Nephron (organoid): ENCODE measurements around the gene ASPHD1.

Source experiments
- H3K27ac Mint-ChIP-seq, 3 experiments: 2 replicates each; pipeline ENCODE4 v1.8.0; 2020; ENCODE audit warnings: mixed read lengths in 3 of 3, mild to moderate bottlenecking in 2 of 3, moderate library complexity in 1 of 3
- H3K27me3 Mint-ChIP-seq: 2 replicates; pipeline ENCODE4 v1.8.0; 2021; ENCODE audit warnings: low read depth, mild to moderate bottlenecking, moderate library complexity, mixed read lengths
- H3K36me3 Mint-ChIP-seq: 2 replicates; pipeline ENCODE4 v1.8.0; 2020; ENCODE audit warnings: low read depth, mixed read lengths
- H3K4me1 Mint-ChIP-seq: 2 replicates; pipeline ENCODE4 v1.8.0; 2020; ENCODE audit warnings: mixed read lengths
- H3K4me3 Mint-ChIP-seq, 3 experiments: 2 replicates each; pipeline ENCODE4 v1.8.0; 2020; ENCODE audit warnings: mild to moderate bottlenecking in 3 of 3, mixed read lengths in 3 of 3, moderate library complexity in 2 of 3
- H3K9me3 Mint-ChIP-seq: 2 replicates; pipeline ENCODE4 v1.8.0; 2020; ENCODE audit warnings: mixed read lengths
- CTCF ChIP-seq, 3 experiments: fragments of 200-600 bp; sonication (generic); IDR thresholded peaks; one replicate each; pipeline ENCODE4 v1.5.0; 2021; ENCODE audit warnings: antibody characterized with exemption in 3 of 3; ENCODE audit not compliant: unreplicated experiment in 3 of 3

ASPHD1 gene

GRCh38 chr16:29896841-29897240 lies 3.4 kb upstream of the ASPHD1 start:
- no peaks in the 10 kb centered on the region for H3K36me3 Mint-ChIP-seq
- H3K9me3 Mint-ChIP-seq = no peaks in the 10 kb centered on the region
- H3K27ac Mint-ChIP-seq = no peak overlapping the region
- no peak for TF ChIP-seq CTCF (IDR thresholded peaks at IDR 0.05; ENCODE audit: unreplicated experiment in 3 of 3)
- peaks cover 8% of the 10 kb centered on the region for H3K4me1 Mint-ChIP-seq
- peaks cover 33% of the 10 kb centered on the region for H3K27me3 Mint-ChIP-seq
- no peak overlapping the region for H3K4me3 Mint-ChIP-seq

GRCh38 chr16:29897333-29897732 lies 3.0 kb upstream of the ASPHD1 start:
- no peak overlapping the region for H3K4me3 Mint-ChIP-seq
- H3K36me3 Mint-ChIP-seq = no peaks in the 10 kb centered on the region
- H3K4me1 Mint-ChIP-seq = peaks cover 8% of the 10 kb centered on the region
- H3K27ac Mint-ChIP-seq = no peak overlapping the region
- no peak for TF ChIP-seq CTCF (IDR thresholded peaks at IDR 0.05; ENCODE audit: unreplicated experiment in 3 of 3)
- H3K9me3 Mint-ChIP-seq = no peaks in the 10 kb centered on the region
- peaks cover 38% of the 10 kb centered on the region for H3K27me3 Mint-ChIP-seq

- peaks cover 40% of the 10 kb centered on the region for H3K27me3 Mint-ChIP-seq
- no peak for TF ChIP-seq CTCF (IDR thresholded peaks at IDR 0.05; ENCODE audit: unreplicated experiment in 3 of 3)
- H3K4me3 Mint-ChIP-seq = peak overlapping the region; percentile 81 to 85 (median 85)
- H3K27ac Mint-ChIP-seq = no peak overlapping the region
- peaks cover 8% of the 10 kb centered on the region for H3K4me1 Mint-ChIP-seq
- no peaks in the 10 kb centered on the region for H3K9me3 Mint-ChIP-seq
- no peaks in the 10 kb centered on the region for H3K36me3 Mint-ChIP-seq
Measured at GRCh38 chr16:29898135-29898803, 2.0 kb upstream of the ASPHD1 start.

- Mint-ChIP-seq H3K27me3 (peaks cover 40% of the 10 kb centered on the region), H3K36me3 (no peaks in the 10 kb centered on the region), H3K9me3 (no peaks in the 10 kb centered on the region), H3K4me1 (peaks cover 8% of the 10 kb centered on the region), H3K27ac (no peak overlapping the region), H3K4me3 (peak overlapping the region; percentile 81 to 85 (median 85))
- no peak for TF ChIP-seq CTCF (IDR thresholded peaks at IDR 0.05; ENCODE audit: unreplicated experiment in 3 of 3)
Measured at GRCh38 chr16:29898804-29899515, 1.3 kb upstream of the ASPHD1 start.

- H3K4me1 Mint-ChIP-seq = peaks cover 8% of the 10 kb centered on the region
- H3K27ac Mint-ChIP-seq = no peak within 1 kb of the TSS
- H3K36me3 Mint-ChIP-seq = no peaks in the 10 kb centered on the region
- H3K9me3 Mint-ChIP-seq = no peaks in the 10 kb centered on the region
- peaks cover 40% of the 10 kb centered on the region for H3K27me3 Mint-ChIP-seq
- peak; percentile 25 to 30 (median 27) for TF ChIP-seq CTCF (IDR thresholded peaks at IDR 0.05; ENCODE audit: unreplicated experiment in 3 of 3)
- H3K4me3 Mint-ChIP-seq = peak within 1 kb of the TSS; percentile 84 to 85 (median 85)
Measured at GRCh38 chr16:29899516-29900101, 679 bp upstream of the ASPHD1 start, which contains the start of gene SEZ6L2. Gene SEZ6L2 (minus strand): TSS chr16:29899550. CDS start chr16:29899019, 531 bp downstream.
